Calu3 (cell line): ENCODE data around the gene UVSSA. TPM values are rescaled to one million over a fixed set of nuclear protein-coding genes. Genes with fewer than 3 reads are reported as not detected.

Experiments
- BruUV-seq: library from RNA; stranded (reverse); fragments of 400-500 nt; replicated peaks from 2 replicates; lab custom pipeline; 2021; lab: Mats Ljungman, UMichigan
- CTCF ChIA-PET: fragments of 300-600 bp; sonication (Branson Sonifier 250); formaldehyde crosslinking; loops from one replicate; lab custom pipeline; 2022; ENCODE audit warnings: antibody characterized with exemption; lab: Charles Lee
- DNase-seq: peaks from one replicate; pipeline ENCODE4 v3.0.0; 2022
- H3K27ac Mint-ChIP-seq: one replicate; pipeline ENCODE4 v1.8.0; 2022; ENCODE audit warnings: mixed read lengths; ENCODE audit not compliant: unreplicated experiment
- H3K27me3 Mint-ChIP-seq: one replicate; pipeline ENCODE4 v1.8.0; 2022; ENCODE audit warnings: mixed read lengths; ENCODE audit not compliant: unreplicated experiment
- H3K36me3 Mint-ChIP-seq: one replicate; pipeline ENCODE4 v1.8.0; 2022; ENCODE audit warnings: mild to moderate bottlenecking, moderate library complexity, mixed read lengths; ENCODE audit not compliant: insufficient read depth, unreplicated experiment
- H3K4me1 Mint-ChIP-seq: one replicate; pipeline ENCODE4 v1.8.0; 2022; ENCODE audit warnings: mild to moderate bottlenecking, low read depth, mixed read lengths; ENCODE audit not compliant: unreplicated experiment
- H3K4me3 Mint-ChIP-seq: one replicate; pipeline ENCODE4 v1.8.0; 2022; ENCODE audit warnings: mild to moderate bottlenecking, low read depth, moderate library complexity, mixed read lengths; ENCODE audit not compliant: unreplicated experiment
- H3K9me3 Mint-ChIP-seq: one replicate; pipeline ENCODE4 v1.8.0; 2022; ENCODE audit warnings: low read depth, mixed read lengths; ENCODE audit not compliant: unreplicated experiment
- CTCF ChIP-seq: fragments of 200-600 bp; IDR thresholded peaks from one replicate; pipeline ENCODE4 v1.8.0; 2022; ENCODE audit warnings: antibody characterized with exemption; ENCODE audit not compliant: unreplicated experiment
- intact Hi-C: fragments of 100-400 bp; cut with micrococcal nuclease; formaldehyde crosslinking; loops from one replicate; pipeline ENCODE4 v1.10.0; 2022; ENCODE audit not compliant: unreplicated experiment
- total RNA-seq: library from RNA; stranded (reverse); gene quantifications from 2 replicates; pipeline ENCODE4 v1.2.3, GENCODE V29; 2022

The UVSSA gene
- total RNA-seq, 1 experiment from 2014 or later, result 19.9 TPM

GRCh38 chr4:1402516-1403091 lies 55.6 kb downstream of the UVSSA start:
- Mint-ChIP-seq H3K36me3 (no peaks in the 10 kb centered on the region), H3K4me3 (no peak overlapping the region), H3K4me1 (no peaks in the 10 kb centered on the region), H3K27ac (no peak overlapping the region), H3K27me3 (no peaks in the 10 kb centered on the region), H3K9me3 (peaks cover 2% of the 10 kb centered on the region)
- intact Hi-C loops, result no loop called here
- no peak for TF ChIP-seq CTCF
- DNase-seq, result no peak
- no TSS peak for BruUV-seq
- CTCF ChIA-PET, result no interaction called here

- BruUV-seq, result no TSS peak
Measured at GRCh38 chr4:1403177-1403583, 56.2 kb downstream of the UVSSA start.

GRCh38 chr4:1403591-1404572 lies 56.9 kb downstream of the UVSSA start:
- no peak overlapping the region for H3K27ac Mint-ChIP-seq
- BruUV-seq, result no TSS peak
- peaks cover 2% of the 10 kb centered on the region for H3K9me3 Mint-ChIP-seq
- H3K4me3 Mint-ChIP-seq, result no peak overlapping the region
- no peaks in the 10 kb centered on the region for H3K4me1 Mint-ChIP-seq
- no peak for TF ChIP-seq CTCF
- no peaks in the 10 kb centered on the region for H3K36me3 Mint-ChIP-seq
- H3K27me3 Mint-ChIP-seq, result peaks cover 8% of the 10 kb centered on the region
- intact Hi-C loops, result no loop called here
- DNase-seq, result no peak
- CTCF ChIA-PET, result no interaction called here

More at GRCh38 chr4:1403177-1403583, 56.2 kb downstream of the UVSSA start:
- Mint-ChIP-seq H3K27ac (no peak overlapping the region), H3K27me3 (peaks cover under 1% of the 10 kb centered on the region), H3K4me3 (no peak overlapping the region), H3K9me3 (peaks cover 2% of the 10 kb centered on the region), H3K36me3 (no peaks in the 10 kb centered on the region), H3K4me1 (no peaks in the 10 kb centered on the region)
- CTCF ChIA-PET, result no interaction called here
- TF ChIP-seq CTCF, result no peak
- DNase-seq, result no peak
- intact Hi-C loops, result no loop called here

- Mint-ChIP-seq H3K27me3 (peaks cover 16% of the 10 kb centered on the region), H3K4me1 (no peaks in the 10 kb centered on the region), H3K9me3 (peaks cover 2% of the 10 kb centered on the region), H3K27ac (no peak overlapping the region), H3K4me3 (no peak overlapping the region), H3K36me3 (no peaks in the 10 kb centered on the region)
- no TSS peak for BruUV-seq
- no peak for TF ChIP-seq CTCF
- DNase-seq, result no peak
- intact Hi-C loops, result no loop called here
- CTCF ChIA-PET, result no interaction called here
Measured at GRCh38 chr4:1404573-1405253, 57.7 kb downstream of the UVSSA start.
